ENCODE measurements around the gene PDCD2. TPM values are rescaled to one million over a fixed set of nuclear protein-coding genes. Genes with fewer than 3 reads are reported as not detected.
"Not testable (repeated sequence)": the region's sequence is repeated elsewhere in the genome, so short reads cannot be mapped to it uniquely, and the experiment has no call there.

Gene PDCD2
- total RNA-seq: 100 to 1,000 TPM; 106 to 109 TPM

DNA sequence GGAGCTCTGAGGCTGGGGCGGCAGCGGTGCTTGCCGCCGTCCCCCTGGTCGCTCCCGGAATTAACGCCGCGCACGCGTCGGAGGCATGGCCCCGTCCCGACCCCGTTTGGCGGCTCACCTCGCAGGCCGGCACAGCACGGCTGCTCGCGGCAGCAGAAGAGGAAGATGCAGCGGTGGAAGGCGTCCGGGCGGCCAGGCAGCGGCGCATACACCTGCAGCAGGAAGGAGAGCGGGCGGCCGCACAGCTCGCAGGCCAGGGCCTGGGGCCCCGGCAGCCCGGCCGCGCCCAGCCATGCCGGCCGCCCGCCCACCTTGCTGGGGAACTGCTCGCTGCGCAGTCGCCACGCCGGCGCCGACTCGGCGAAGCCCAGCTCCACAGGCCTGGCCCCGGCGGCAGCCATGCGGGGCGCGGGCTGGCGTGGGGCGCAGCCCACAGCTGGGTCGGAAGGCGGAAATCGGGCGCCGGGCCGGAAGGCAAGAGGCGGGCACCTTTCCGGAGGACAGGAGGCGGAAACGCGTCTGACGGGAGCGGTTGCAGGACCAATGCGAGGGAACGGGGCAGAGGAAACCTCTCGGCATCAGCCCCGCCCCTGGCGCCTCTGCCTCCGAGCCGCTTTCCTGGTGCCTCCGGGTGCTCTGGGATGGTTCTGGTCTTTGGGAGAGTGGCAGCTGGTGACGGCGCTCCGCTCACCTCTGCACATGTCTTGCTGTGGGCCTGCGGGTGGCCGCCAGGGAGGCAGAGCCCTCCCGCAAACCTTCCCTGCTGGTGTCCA is at the start of gene PDCD2:
TSS of gene PDCD2 (minus strand) at position 457 of the 773 bp plus-strand sequence. CDS start at position 401, 56 bp downstream.
- Mint-ChIP-seq H3K27ac (peak within 1 kb of the TSS; percentile 91), H3K9me3 (no peaks in the 10 kb centered on the region), H3K27me3 (ENCODE audit: low read depth) (no peaks in the 10 kb centered on the region), H3K4me1 (ENCODE audit: low read depth) (peaks cover 34% of the 10 kb centered on the region), H3K4me3 (peak within 1 kb of the TSS; percentile 99), H3K36me3 (ENCODE audit: low read depth) (peaks cover 28% of the 10 kb centered on the region)
- CTCF ChIA-PET: interaction anchor here (0.8 to 1.5 kb wide), 3 partner anchors 9 to 30 kb away, joined by 3 to 5 read pairs (median 5); partner anchors contain the start of gene TBP
- intact Hi-C loops (cut with micrococcal nuclease): loop anchor here (1.0 kb wide), 1 partner anchor 30 kb away; the partner anchor contains the start of gene TBP
- peak; percentile 94 for DNase-seq

DNA sequence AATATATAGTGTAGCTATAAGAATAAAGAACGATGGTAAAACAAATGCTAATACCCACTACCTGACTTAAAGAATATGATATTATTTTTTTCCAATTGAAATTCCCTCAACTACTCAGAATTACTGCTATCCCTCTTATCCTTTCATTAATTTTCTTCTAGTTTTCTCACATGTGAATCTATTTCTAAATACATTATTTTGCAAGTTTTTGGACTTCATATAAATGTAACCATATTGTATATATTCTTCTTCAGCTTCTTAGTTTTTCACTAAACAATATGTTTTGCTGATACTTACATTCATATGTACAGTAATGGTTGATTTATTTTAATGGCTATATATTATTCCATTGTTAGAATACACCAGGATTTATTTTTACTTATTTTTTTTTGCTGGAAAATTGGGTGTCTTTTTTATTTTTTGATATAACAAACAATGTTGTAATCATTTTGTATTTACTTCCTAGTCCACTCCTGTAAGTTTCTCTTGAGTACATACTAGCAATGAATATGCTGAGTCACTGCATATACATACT is 31.6 kb upstream of the PDCD2 start:
- H3K4me1 Mint-ChIP-seq (ENCODE audit: low read depth); H3K27ac Mint-ChIP-seq; H3K36me3 Mint-ChIP-seq (ENCODE audit: low read depth); H3K9me3 Mint-ChIP-seq; H3K27me3 Mint-ChIP-seq (ENCODE audit: low read depth); intact Hi-C loops (cut with micrococcal nuclease); DNase-seq; CTCF ChIA-PET; H3K4me3 Mint-ChIP-seq: not testable (repeated sequence)

- H3K36me3 Mint-ChIP-seq (ENCODE audit: low read depth); H3K4me1 Mint-ChIP-seq (ENCODE audit: low read depth); intact Hi-C loops (cut with micrococcal nuclease); H3K27ac Mint-ChIP-seq; CTCF ChIA-PET; H3K9me3 Mint-ChIP-seq; DNase-seq: not testable (repeated sequence)
- Mint-ChIP-seq H3K4me3 (peak overlapping the region; percentile 63), H3K27me3 (ENCODE audit: low read depth) (peaks cover 28% of the 10 kb centered on the region)
These were observed 27.9 kb upstream of the PDCD2 start for GRCh38 chr6:170612256-170612804.

GRCh38 chr6:170609225-170609624 is 24.8 kb upstream of the PDCD2 start:
- H3K36me3 Mint-ChIP-seq (ENCODE audit: low read depth); intact Hi-C loops (cut with micrococcal nuclease); H3K4me3 Mint-ChIP-seq; DNase-seq; CTCF ChIA-PET; H3K9me3 Mint-ChIP-seq; H3K27ac Mint-ChIP-seq; H3K4me1 Mint-ChIP-seq (ENCODE audit: low read depth): not testable (repeated sequence)
- peaks cover 51% of the 10 kb centered on the region for H3K27me3 Mint-ChIP-seq (ENCODE audit: low read depth)

GRCh38 chr6:170605574-170606259 is 21.3 kb upstream of the PDCD2 start:
- CTCF ChIA-PET: no interaction called here
- Mint-ChIP-seq H3K36me3 (ENCODE audit: low read depth) (no peaks in the 10 kb centered on the region), H3K9me3 (no peaks in the 10 kb centered on the region), H3K27me3 (ENCODE audit: low read depth) (peaks cover 49% of the 10 kb centered on the region), H3K4me1 (ENCODE audit: low read depth) (no peaks in the 10 kb centered on the region), H3K4me3 (no peak overlapping the region), H3K27ac (no peak overlapping the region)
- no peak for DNase-seq
- intact Hi-C loops (cut with micrococcal nuclease): no loop called here

GRCh38 chr6:170597278-170597677 is 12.8 kb upstream of the PDCD2 start:
- no peak for DNase-seq
- H3K9me3 Mint-ChIP-seq: peaks cover 13% of the 10 kb centered on the region
- intact Hi-C loops (cut with micrococcal nuclease): no loop called here
- no peak overlapping the region for H3K4me3 Mint-ChIP-seq
- H3K4me1 Mint-ChIP-seq (ENCODE audit: low read depth): no peaks in the 10 kb centered on the region
- no peak overlapping the region for H3K27ac Mint-ChIP-seq
- H3K27me3 Mint-ChIP-seq (ENCODE audit: low read depth): peaks cover 6% of the 10 kb centered on the region
- CTCF ChIA-PET: no interaction called here
- H3K36me3 Mint-ChIP-seq (ENCODE audit: low read depth): peaks cover 4% of the 10 kb centered on the region

DNA sequence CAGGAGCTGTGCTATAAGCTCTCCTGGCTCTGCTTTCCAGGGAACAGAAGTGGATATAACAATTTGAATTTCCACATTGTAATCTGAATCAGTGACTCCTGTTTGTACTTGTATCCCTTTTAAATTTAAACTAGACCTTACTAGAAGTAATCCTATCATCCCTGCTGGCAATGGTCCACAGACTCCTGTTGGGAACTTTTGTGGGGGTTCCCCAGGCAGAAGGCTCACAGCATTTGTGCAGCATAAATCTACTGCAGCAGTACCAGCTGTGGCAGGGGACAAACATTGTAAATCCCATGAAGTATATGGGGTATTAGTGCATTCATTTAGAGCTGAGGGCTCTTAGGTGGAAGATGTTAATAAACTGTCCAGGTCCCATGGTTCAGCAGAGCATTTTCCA is 12.0 kb upstream of the PDCD2 start:
- H3K4me1 Mint-ChIP-seq (ENCODE audit: low read depth): no peaks in the 10 kb centered on the region
- CTCF ChIA-PET: no interaction called here

DNA sequence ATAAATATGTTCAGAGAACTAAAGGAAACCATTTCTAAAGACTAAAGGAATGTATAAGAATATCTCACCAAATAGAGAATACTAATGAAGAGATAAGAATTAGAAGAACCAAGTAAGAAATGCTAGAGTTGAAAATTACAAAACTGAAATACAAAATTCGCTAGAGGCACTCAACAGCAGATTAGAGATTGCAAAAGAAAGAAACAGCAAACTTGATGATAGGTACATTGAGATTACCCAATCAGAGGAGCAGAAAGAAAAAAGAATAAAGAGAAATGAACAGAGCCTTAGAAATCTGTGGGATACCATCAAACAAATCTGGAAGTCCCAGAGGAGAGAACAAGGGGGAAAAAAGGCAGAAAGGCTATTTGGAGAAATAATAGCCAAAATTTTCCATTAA is 6.3 kb upstream of the PDCD2 start:
- H3K36me3 Mint-ChIP-seq (ENCODE audit: low read depth): peaks cover 5% of the 10 kb centered on the region
- peaks cover 20% of the 10 kb centered on the region for H3K9me3 Mint-ChIP-seq
- no peak overlapping the region for H3K27ac Mint-ChIP-seq
- no peak for DNase-seq
- H3K4me1 Mint-ChIP-seq (ENCODE audit: low read depth): peaks cover 2% of the 10 kb centered on the region
- H3K27me3 Mint-ChIP-seq (ENCODE audit: low read depth): peaks cover 11% of the 10 kb centered on the region
- H3K4me3 Mint-ChIP-seq: no peak overlapping the region
- intact Hi-C loops (cut with micrococcal nuclease): no loop called here
- CTCF ChIA-PET: no interaction called here

More for the DNA sequence above, 12.0 kb upstream of the PDCD2 start:
- intact Hi-C loops (cut with micrococcal nuclease): no loop called here
- Mint-ChIP-seq H3K4me3 (no peak overlapping the region), H3K27ac (no peak overlapping the region), H3K9me3 (peaks cover 17% of the 10 kb centered on the region), H3K36me3 (ENCODE audit: low read depth) (peaks cover 4% of the 10 kb centered on the region), H3K27me3 (ENCODE audit: low read depth) (peaks cover 9% of the 10 kb centered on the region)
- no peak for DNase-seq

DNA sequence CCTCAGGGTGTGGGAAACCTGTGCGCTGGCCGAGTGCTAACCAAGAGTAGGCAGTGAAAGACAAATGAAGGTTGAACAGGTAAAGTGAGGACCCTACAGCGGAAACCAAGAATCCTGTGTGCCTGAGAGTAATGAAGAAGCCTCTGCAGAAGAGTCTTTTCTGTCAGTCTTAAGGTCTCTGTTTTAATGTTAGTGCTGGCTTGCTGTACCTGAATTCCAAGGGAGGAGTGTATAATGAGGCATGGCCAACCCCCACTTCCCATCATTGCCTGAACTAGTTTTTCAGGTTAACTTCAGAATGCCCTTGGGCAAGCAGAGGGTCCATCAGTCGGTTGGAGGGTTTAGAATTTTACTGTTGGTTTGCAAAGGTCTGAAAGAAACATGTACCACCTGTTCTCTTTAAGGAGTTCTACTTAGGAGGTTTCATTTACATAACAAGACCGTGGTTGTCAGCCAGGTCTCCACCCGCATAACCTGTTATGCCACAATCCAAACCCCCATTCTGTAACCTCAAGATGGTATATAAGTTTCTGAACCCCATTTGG is 589 bp upstream of the PDCD2 start:
- H3K4me3 Mint-ChIP-seq: peak overlapping the region; percentile 99
- peak overlapping the region; percentile 91 for H3K27ac Mint-ChIP-seq
- no peak for DNase-seq
- CTCF ChIA-PET: no interaction called here
- H3K4me1 Mint-ChIP-seq (ENCODE audit: low read depth): peaks cover 34% of the 10 kb centered on the region
- no peaks in the 10 kb centered on the region for H3K27me3 Mint-ChIP-seq (ENCODE audit: low read depth)
- peaks cover 26% of the 10 kb centered on the region for H3K36me3 Mint-ChIP-seq (ENCODE audit: low read depth)
- H3K9me3 Mint-ChIP-seq: no peaks in the 10 kb centered on the region
- intact Hi-C loops (cut with micrococcal nuclease): loop anchor here (1.0 kb wide), 1 partner anchor 31 kb away; the partner anchor contains the start of gene TBP

DNA sequence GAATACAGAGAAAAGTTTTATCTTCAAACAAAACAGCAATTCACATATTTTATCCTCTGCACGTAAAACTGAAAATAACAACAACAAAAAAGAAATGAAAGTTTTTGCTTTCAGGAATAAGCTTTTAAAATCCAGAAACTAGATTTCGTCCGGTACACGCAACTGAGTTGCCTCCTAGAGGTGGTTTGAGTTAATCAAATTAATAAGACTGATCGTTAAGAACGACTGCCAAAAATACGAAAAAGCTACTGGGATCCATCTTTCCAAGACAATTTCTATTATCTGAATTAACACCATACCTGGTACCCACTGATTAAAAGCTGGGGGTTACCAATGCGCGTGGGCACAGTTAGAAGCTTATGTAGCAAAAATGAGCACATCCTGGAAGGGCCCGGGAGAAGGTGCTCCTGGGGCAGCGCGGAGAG is 669 bp downstream of the PDCD2 start:
- H3K27me3 Mint-ChIP-seq (ENCODE audit: low read depth): no peaks in the 10 kb centered on the region
- H3K4me1 Mint-ChIP-seq (ENCODE audit: low read depth): peaks cover 34% of the 10 kb centered on the region
- intact Hi-C loops (cut with micrococcal nuclease): loop anchor here (1.0 kb wide), 1 partner anchor 29 kb away; the partner anchor contains the start of gene TBP
- H3K9me3 Mint-ChIP-seq: no peaks in the 10 kb centered on the region
- DNase-seq: no peak
- peaks cover 30% of the 10 kb centered on the region for H3K36me3 Mint-ChIP-seq (ENCODE audit: low read depth)
- H3K4me3 Mint-ChIP-seq: peak overlapping the region; percentile 89
- peak overlapping the region; percentile 91 for H3K27ac Mint-ChIP-seq
- CTCF ChIA-PET: interaction anchor here (0.8 to 1.5 kb wide), 3 partner anchors 9 to 30 kb away, joined by 3 to 5 read pairs (median 5); partner anchors contain the start of gene TBP

DNA sequence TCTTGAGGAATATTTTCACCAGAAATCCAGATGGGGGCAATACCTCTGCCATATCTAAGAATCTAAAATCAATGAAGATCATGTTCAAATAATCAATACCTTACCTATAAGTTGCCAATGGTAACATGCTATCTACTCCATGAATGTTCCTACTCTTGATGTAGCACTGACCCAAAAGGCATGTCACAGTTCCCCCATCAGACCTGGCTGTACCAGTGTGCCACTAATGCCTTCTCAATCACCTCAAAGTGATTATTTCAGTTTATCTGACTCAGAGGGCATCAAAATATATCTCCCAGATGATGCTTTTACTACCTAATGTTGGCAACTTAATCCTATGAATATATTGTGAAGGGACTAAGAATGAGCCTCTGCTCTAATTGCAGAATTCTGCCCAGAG is 5.5 kb downstream of the PDCD2 start:
- Mint-ChIP-seq H3K4me1 (ENCODE audit: low read depth) (peaks cover 25% of the 10 kb centered on the region), H3K27ac (peak overlapping the region; percentile 4), H3K4me3 (no peak overlapping the region), H3K27me3 (ENCODE audit: low read depth) (no peaks in the 10 kb centered on the region), H3K36me3 (ENCODE audit: low read depth) (peaks cover 31% of the 10 kb centered on the region), H3K9me3 (no peaks in the 10 kb centered on the region)
- intact Hi-C loops (cut with micrococcal nuclease): no loop called here
- DNase-seq: no peak
- CTCF ChIA-PET: no interaction called here

DNA sequence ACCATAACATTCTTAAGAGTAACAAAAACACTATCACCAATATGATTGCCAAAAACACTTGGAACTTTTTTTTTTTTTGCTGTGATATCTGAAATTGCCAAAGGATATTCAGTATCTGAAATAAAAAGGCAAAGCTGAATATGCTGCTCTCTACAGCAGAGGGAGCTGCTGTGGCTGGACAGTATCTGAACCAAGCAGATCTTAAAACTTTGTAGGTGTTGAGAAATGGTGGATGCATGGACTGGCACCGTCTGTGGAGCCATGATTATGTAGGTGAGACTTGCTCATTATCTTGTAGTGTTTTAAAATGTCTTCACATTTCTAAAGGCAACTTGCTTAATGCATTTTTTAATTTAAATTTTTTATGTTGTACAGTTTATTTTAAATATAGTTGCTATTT is 9.2 kb downstream of the PDCD2 start:
- Mint-ChIP-seq H3K27ac (no peak overlapping the region), H3K9me3 (no peaks in the 10 kb centered on the region), H3K4me1 (ENCODE audit: low read depth) (no peaks in the 10 kb centered on the region), H3K4me3 (no peak overlapping the region), H3K27me3 (ENCODE audit: low read depth) (no peaks in the 10 kb centered on the region), H3K36me3 (ENCODE audit: low read depth) (peaks cover 8% of the 10 kb centered on the region)
- intact Hi-C loops (cut with micrococcal nuclease): no loop called here
- DNase-seq: no peak
- CTCF ChIA-PET: interaction anchor here (0.7 to 1.2 kb wide), 2 partner anchors 8 to 14 kb away, joined by 4 to 5 read pairs; no protein-coding TSS in a partner anchor
